ENCODE measurements around the gene FIGNL2.

The FIGNL2 gene

GRCh38 chr12:51852404-51853137 is 4.1 kb upstream of the FIGNL2 start:
- no peak for DNase-seq

- no peak for DNase-seq
These were observed 3.1 kb upstream of the FIGNL2 start for GRCh38 chr12:51851413-51852124.

- no peak for DNase-seq
These were observed 2.4 kb upstream of the FIGNL2 start for GRCh38 chr12:51850965-51851299.

DNA sequence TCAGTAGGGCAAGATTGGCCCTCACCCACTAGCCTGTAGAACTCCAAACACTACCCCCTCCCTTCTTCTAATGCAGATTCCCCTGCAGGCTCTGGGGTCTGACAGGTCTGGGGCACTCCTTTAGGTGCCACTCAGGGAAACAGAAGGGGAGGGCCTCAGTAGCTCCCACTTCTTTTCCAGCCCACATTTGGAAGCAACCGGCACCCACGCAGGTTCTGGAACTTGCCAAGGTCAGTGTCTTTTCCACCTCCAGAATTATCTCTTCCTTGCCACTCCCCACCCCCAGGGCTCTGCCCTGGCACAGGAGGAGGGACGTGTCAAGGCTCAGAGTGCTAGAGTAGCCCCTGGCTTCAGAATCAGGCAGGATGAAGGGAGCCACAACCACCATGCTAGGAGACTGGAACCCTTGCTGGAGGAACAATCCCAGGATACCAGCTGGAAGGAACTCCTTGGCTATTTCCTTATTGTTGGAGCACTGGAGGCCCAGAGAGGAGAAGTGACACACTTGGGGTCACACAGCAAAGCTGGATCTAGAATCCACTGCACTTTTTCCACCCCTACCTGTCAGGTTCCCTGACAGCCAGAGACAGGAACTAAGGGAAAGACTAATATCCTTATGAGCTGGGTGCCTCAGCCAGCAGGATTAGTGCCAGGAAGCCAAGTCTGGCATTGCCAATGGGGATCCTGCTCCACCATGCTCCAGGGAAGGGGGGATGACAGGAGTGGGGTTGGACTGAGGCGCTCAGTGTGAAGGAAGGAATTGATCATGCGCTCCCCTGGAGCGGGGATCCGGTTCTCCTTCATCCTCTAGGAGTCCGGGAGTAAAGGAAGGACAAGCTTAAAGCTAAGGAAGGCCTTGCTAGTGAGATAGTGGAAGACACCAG is 1.8 kb upstream of the FIGNL2 start:
- peak; percentile 23 for DNase-seq

DNA sequence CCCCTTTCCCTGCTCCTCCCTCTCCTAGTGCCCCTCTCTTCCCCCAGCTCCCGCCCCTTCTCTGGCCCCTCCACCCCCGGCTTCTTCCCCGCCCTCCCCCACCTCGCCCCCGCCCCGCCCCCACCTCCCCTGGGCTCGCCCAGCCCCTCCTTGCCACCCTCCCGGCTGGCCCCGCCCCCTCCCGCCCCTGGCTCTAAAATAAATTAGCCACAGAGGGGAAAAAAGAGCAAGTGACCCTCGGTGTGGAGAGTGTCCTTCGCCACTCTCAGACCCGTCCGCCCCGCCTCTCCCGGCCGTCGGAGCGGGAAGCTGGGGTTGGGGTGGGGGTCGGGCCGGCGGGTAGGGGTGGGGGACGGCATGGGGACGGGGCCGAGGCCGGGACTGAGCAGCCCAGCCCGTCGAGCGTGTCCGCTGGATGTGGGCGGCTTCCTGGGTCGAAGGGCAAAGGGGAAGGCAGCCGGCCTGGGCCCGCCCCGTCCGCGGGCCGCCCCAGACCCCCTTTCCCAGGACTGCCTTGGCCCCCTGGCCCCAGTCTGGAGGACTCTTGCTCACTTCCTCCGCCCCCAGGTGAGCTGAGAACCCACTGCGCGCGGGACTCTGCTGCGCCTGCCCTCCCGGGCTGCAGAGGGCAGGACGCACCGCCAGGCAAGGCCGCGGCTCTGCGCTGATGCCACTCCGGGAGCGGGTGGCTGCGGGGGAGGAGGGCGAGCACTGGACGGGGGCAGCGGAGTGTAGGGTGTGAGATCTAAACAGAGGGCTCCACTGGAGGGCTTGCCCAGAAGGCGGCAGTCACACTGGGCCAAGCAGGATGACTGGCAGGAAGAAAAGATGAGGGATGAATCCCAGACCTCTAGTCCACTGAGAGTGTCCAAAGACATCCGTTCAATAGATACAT is 570 bp upstream of the FIGNL2 start:
- peak; percentile 48 for DNase-seq

DNA sequence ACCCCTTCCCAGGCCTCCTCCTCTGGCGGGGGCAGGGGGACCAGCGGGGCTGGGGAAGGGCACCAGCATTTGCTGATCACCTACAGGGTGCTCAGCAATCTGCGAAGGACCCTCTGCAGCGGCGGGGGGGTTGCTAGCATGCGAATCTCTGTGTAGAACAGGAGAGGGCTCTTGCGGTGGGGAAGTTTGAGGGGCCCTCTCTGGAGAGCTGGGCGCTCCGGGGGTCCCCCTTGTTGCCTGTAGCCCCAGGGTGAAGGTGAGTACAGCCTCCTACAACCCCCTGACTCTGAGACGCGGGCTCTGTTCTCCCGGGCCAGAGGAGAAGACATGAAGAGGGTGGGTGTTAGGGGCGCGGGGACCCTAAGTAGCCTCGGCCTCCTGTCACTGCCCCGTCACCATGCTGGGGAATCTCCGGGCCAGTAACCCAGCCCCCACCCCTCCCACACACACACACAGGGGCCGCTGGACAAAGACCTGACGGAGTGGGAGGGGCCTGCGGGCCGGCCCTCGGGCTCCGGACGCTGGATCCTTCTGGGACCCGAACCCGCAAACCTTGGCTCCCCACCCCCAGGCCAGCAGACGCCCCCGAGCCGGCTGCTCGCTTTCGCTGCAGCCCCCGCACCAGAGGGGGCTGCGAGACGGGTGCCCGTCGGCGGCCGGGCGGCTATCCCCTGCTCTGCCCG is 734 bp downstream of the FIGNL2 start:
- DNase-seq, result peak; percentile 45

DNA sequence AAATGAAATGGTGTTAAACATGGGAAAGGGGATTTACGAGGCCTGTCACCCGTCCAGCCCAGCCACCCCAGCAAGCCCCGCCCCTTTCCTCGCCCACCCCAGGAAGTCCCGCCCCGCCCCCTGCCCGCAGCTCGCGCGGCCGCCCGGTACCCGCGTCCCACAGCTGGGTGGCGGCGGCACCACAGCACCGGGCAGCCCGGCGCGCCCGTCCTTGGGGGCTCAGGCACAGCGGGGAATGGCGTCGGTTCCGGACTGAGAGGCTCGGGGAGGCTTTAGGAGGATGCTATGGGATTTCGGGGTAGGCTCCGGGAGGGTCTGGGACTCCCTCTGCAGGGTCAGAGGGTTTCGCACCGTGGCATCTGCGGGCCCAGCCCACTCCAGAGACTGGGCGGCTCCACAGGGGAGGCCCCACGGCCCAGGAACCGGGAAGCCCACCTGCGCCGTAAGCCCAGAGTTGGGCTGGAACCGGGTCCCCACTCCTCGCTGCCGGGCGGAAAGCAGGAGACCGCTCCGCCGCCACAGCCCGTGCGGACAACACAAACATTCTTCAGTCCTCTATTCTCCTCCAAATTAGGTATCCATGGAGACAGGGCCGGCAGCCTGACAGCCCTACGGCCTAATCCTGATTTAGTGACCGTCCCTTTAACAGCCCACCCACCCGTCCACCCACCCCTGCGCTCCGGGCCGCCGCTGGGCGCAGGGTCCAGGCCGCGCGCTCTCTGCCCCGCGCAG is 1.4 kb downstream of the FIGNL2 start:
- peak; percentile 61 for DNase-seq

- no peak for DNase-seq
These were observed 2.2 kb downstream of the FIGNL2 start for GRCh38 chr12:51846271-51846691.

- DNase-seq, result no peak
These were observed 3.0 kb downstream of the FIGNL2 start for GRCh38 chr12:51845482-51845881.

GRCh38 chr12:51844854-51845253 is 3.7 kb downstream of the FIGNL2 start:
- DNase-seq, result no peak

- no peak for DNase-seq
These were observed 6.8 kb downstream of the FIGNL2 start for GRCh38 chr12:51841727-51842126.

DNA sequence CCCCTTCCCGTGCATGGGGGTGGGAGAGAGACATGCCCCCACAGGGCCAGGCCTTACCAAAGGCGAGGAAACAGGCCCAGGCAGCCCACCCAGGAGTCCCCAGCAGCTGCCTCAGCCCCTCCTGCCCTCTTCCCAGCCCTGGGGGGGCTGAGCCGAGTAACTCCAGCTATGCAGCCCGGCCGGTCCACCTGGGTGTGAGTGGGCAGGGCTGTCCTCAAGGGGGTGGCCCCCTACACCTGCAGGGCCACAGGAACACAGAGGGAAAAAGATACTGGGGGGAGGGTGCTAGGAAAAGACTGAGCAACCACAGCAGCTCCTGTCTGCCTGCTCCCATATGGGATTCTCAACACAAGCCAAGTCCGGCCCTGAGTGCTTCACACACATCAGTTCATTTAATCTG is 7.6 kb downstream of the FIGNL2 start:
- DNase-seq, result no peak

GRCh38 chr12:51839310-51839947 is 9.1 kb downstream of the FIGNL2 start:
- no peak for DNase-seq

- no peak for DNase-seq
These were observed 9.8 kb downstream of the FIGNL2 start for GRCh38 chr12:51838762-51839161.

GRCh38 chr12:51838036-51838435 is 10.5 kb downstream of the FIGNL2 start:
- DNase-seq, result peak; percentile 11

DNA sequence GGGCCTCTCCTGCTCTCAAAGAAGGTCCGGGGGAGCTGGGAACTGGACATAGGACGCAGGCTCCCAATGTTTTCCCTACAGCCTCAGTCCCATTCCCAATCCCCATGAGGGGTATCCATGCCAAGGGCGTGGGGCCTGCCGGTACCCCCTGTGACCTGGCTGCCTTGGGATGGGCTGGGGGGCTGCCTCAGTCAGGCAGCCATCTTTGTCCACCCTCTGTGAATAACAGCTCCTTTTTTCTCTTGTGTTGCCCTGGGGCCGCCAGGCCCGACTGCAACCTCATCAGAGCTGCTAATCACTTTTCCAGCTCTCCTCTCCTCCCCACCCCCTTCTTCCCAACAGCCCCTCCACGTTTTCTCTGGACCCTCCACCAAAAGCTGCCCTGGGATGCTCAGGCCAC is 11.2 kb downstream of the FIGNL2 start:
- DNase-seq, result no peak

DNA sequence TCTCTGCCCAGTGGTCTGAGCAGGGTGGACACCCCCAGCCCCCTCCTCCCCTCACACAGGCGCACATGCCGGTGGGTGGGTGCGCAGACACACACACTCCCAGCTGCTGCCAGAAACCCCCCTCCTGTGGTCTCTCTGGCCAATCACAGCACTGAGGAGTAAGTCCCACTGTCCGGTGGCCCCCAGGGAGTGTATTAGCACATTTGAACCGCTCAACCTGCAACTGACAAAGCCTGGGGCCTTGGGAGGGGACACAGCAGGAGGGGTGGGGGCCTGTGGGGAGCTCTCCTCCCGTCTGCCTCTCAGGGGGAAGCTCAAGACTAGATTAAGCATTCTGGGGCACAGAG is 11.7 kb downstream of the FIGNL2 start:
- no peak for DNase-seq

DNA sequence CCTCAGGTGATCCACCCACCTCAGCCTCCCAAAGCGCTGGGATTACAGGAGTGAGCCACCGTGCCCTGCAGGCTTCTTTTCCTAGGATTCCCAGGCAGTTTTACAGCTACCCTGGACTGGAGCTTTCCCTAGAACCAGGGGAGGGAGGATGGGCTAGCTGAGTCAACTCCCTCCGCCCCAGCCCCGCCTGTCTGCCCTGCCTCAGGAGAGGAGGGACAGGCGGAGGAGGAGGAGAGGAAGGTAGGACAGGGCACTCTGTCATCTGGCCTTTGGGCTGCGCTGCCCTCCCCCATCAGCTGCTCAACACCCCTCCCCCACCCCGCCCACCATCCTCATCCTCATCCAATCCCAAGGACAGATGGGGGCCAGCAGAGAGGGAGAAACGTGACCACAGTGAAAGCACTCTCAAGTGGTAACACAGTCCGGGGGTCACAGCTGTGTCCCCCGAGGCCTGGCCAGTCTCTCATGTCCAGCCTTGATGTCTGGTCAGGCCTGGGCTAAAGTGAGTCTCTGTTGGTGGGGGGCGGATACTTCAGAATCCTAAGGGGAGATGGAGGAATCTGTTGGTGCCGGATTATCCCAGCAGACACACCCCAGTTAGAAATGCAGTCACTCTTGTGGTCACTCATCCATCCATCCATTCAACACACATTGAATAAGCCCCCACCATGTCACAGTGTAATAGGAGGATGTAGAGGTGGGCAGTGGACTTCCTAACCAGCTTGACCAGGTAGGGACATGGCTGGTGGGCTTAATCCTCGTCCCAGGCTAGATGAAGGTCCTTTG is 12.3 kb downstream of the FIGNL2 start:
- no peak for DNase-seq

DNA sequence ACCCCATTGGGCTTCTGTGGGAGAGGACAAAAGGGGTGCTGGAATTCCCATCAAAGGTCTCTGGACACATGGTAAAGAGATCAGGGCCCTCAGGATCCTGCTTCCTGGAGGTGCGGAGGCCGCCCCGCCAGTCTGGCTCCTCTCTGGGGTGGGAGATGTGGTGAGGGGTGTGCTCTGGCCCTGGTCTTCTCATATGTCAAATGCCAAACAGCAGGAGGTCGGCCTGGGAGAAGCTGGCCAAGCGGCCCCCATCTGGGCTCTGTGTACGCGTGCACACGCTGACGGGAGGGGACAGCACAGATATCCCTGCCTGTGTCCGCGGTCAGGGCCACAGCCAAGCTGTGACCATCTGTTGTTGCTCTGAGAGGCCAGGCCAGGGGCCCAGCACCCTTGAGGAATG is 14.1 kb downstream of the FIGNL2 start:
- no peak for DNase-seq

All from DMS53 (cell line).